ENCODE measurements around the gene RHCG. TPM values are rescaled to one million over a fixed set of nuclear protein-coding genes. Genes with fewer than 3 reads are reported as not detected.

The RHCG gene
- total and polyA plus RNA-seq, 2 of the 13 experiments (the other 11 are each of a cell fraction or from before 2014, with no cell fraction given) = not detected

- TF ChIP-seq THAP9 (CRISPR knock-in tag; IDR thresholded peaks at IDR 0.05; ENCODE audit: borderline replicate concordance) (no peak), JUND (CRISPR knock-in tag; IDR thresholded peaks at IDR 0.05) (no peak), HOXA9 (CRISPR knock-in tag; IDR thresholded peaks at IDR 0.05; ENCODE audit: borderline replicate concordance) (no peak), FOSL2 (CRISPR knock-in tag; IDR thresholded peaks at IDR 0.05) (no peak), NFYB (CRISPR knock-in tag; IDR thresholded peaks at IDR 0.05) (no peak), ZBTB1 (CRISPR knock-in tag; IDR thresholded peaks at IDR 0.05; ENCODE audit: borderline replicate concordance) (no peak), ZBTB40 (IDR thresholded peaks at IDR 0.05) (no peak), ZBTB40 (CRISPR knock-in tag; IDR thresholded peaks at IDR 0.05) (no peak), ARHGAP35 (CRISPR knock-in tag; IDR thresholded peaks at IDR 0.05; ENCODE audit: borderline replicate concordance) (no peak), DMTF1 (CRISPR knock-in tag; IDR thresholded peaks at IDR 0.05) (no peak), HES4 (CRISPR knock-in tag; IDR thresholded peaks at IDR 0.05; ENCODE audit: borderline replicate concordance) (no peak), PHF8 (CRISPR knock-in tag; IDR thresholded peaks at IDR 0.05) (no peak), PATZ1 (CRISPR knock-in tag; IDR thresholded peaks at IDR 0.05) (peak; percentile 18; the same call in 1 of the 2 replicates)
These were observed 53.6 kb downstream of the RHCG start (continued) for GRCh38 chr15:89442671-89443307.
